ENCODE measurements around the gene TRAPPC3L.
A peak's percentile ranks its signal among the peaks of the same experiment; 100 is the strongest.

TRAPPC3L gene

GRCh38 chr6:116465246-116465645, 80.2 kb downstream of the TRAPPC3L start:
- CTCF ChIA-PET: no interaction called here
- no peak for TF ChIP-seq CTCF (IDR thresholded peaks at IDR 0.05; ENCODE audit: insufficient read depth, low read length, missing control alignments)

GRCh38 chr6:116463301-116463700, 82.2 kb downstream of the TRAPPC3L start:
- ChIA-PET POLR2A (interaction anchor here (0.6 kb wide), 1 partner anchor 108 kb away, joined by 4 read pairs; no protein-coding TSS in a partner anchor), CTCF (interaction anchor here (1.1 to 1.6 kb wide), 5 partner anchors 9 to 49 kb away, joined by 3 to 4 read pairs (median 3); partner anchors contain the start of gene CALHM5)
- TF ChIP-seq CTCF (IDR thresholded peaks at IDR 0.05; ENCODE audit: insufficient read depth, low read length, missing control alignments): no peak
- DNase-seq (ENCODE audit: low read depth, low spot score): no peak
- no peak overlapping the region for H3K4me3 ChIP-seq (ENCODE audit: low read depth, low read length)

More at GRCh38 chr6:116465246-116465645, 80.2 kb downstream of the TRAPPC3L start:
- no peak overlapping the region for H3K4me3 ChIP-seq (ENCODE audit: low read depth, low read length)
- DNase-seq (ENCODE audit: low read depth, low spot score): no peak
- POLR2A ChIA-PET: no interaction called here

GRCh38 chr6:116461932-116462885, 83.3 kb downstream of the TRAPPC3L start:
- DNase-seq (ENCODE audit: low read depth, low spot score): no peak
- no peak for TF ChIP-seq CTCF (IDR thresholded peaks at IDR 0.05; ENCODE audit: insufficient read depth, low read length, missing control alignments)
- H3K4me3 ChIP-seq (ENCODE audit: low read depth, low read length): peak overlapping the region; percentile 48
- CTCF ChIA-PET: interaction anchor here (0.9 to 1.6 kb wide), 5 partner anchors 8 to 175 kb away, joined by 3 to 6 read pairs (median 4); partner anchors contain the start of gene CALHM5
- POLR2A ChIA-PET: no interaction called here

GRCh38 chr6:116461331-116461931, 84.1 kb downstream of the TRAPPC3L start, which contains the start of gene CALHM6:
TSS of gene CALHM6 (plus strand) at chr6:116461375. CDS start at chr6:116461930, 555 bp downstream.
- POLR2A ChIA-PET: no interaction called here
- no peak for TF ChIP-seq CTCF (IDR thresholded peaks at IDR 0.05; ENCODE audit: insufficient read depth, low read length, missing control alignments)
- DNase-seq (ENCODE audit: low read depth, low spot score): no peak
- H3K4me3 ChIP-seq (ENCODE audit: low read depth, low read length): peak within 1 kb of the TSS; percentile 48
- CTCF ChIA-PET: interaction anchor here (1.2 to 1.3 kb wide), 2 partner anchors 11 to 74 kb away, joined by 4 to 6 read pairs; no protein-coding TSS in a partner anchor

- POLR2A ChIA-PET: no interaction called here
- CTCF ChIA-PET: interaction anchor here (0.6 kb wide), 1 partner anchor 14 kb away, joined by 3 read pairs; no protein-coding TSS in a partner anchor
- DNase-seq (ENCODE audit: low read depth, low spot score): no peak
- no peak for TF ChIP-seq CTCF (IDR thresholded peaks at IDR 0.05; ENCODE audit: insufficient read depth, low read length, missing control alignments)
- H3K4me3 ChIP-seq (ENCODE audit: low read depth, low read length): no peak overlapping the region
These were observed 85.6 kb downstream of the TRAPPC3L start for GRCh38 chr6:116459927-116460326.

All from AG04449 (cell line).